B cell (primary cell): Measurements from ENCODE around the gene TMEM263. TPM values are rescaled to one million over a fixed set of nuclear protein-coding genes. Genes with fewer than 3 reads are reported as not detected.

Experiments
- ATAC-seq: fragments of 200-7000 bp; cut with Tn5 transposase; one replicate; pipeline ENCODE4 v1.10.0; 2021; ENCODE audit warnings: low read depth, mild to moderate bottlenecking, moderate number of reproducible peaks, moderate library complexity
- CTCF ChIA-PET: fragments of 350-600 bp; sonication (Branson Sonifier 250); formaldehyde crosslinking; loops from one replicate; lab custom pipeline; 2021; ENCODE audit warnings: antibody characterized with exemption, inconsistent platforms; lab: Charles Lee
- POLR2A ChIA-PET: fragments of 350-600 bp; sonication (Branson Sonifier 250); formaldehyde crosslinking; loops from one replicate; lab custom pipeline; 2021; ENCODE audit warnings: antibody characterized with exemption; lab: Charles Lee
- DNase-seq: peaks from one replicate; pipeline ENCODE4 v3.0.0; 2013
- H2AFZ ChIP-seq: 2 replicates; pipeline ENCODE4 v1.6.1; 2012; ENCODE audit warnings: mild to moderate bottlenecking, low read depth, low read length; ENCODE audit not compliant: insufficient read depth, poor library complexity, severe bottlenecking
- H3K27ac ChIP-seq, 2 donors: 1 replicate in 1 of 2; 2 replicates in 1 of 2; pipeline ENCODE4 v1.5.1; 2012 to 2013; ENCODE audit warnings: low read length in 2 of 2, mild to moderate bottlenecking in 2 of 2, moderate library complexity in 1 of 2
- H3K27me3 ChIP-seq, 4 experiments: fragments of 200-600 bp in 1 of 4; sonication (generic) in 1 of 4; replicated peaks in 1 of 4; 1 replicate in 2 of 4; 2 replicates in 2 of 4; pipeline versions ENCODE4 v1.6.1 to v1.7.0; 2013 to 2016; ENCODE audit warnings: low read length in 3 of 4, mild to moderate bottlenecking in 2 of 4, mixed read lengths in 1 of 4, moderate library complexity in 1 of 4; ENCODE audit not compliant: insufficient read depth in 4 of 4, control insufficient read depth in 3 of 4; ENCODE audit errors: control extremely low read depth in 1 of 4
- H3K36me3 ChIP-seq, 2 experiments: replicated peaks in 1 of 2; 1 replicate in 1 of 2; 2 replicates in 1 of 2; pipeline versions ENCODE4 v1.6.1 to v1.7.1; 2013; ENCODE audit warnings: low read length in 1 of 2; ENCODE audit not compliant: insufficient read depth in 2 of 2, control insufficient read depth in 1 of 2; ENCODE audit errors: control extremely low read depth in 1 of 2, extremely low read depth in 1 of 2
- H3K4me1 ChIP-seq, 2 donors: fragments of 200-600 bp in 1 of 2; sonication (generic) in 1 of 2; 1 replicate in 1 of 2; 2 replicates in 1 of 2; pipeline versions ENCODE4 v1.5.1 to v1.6.1; 2013 to 2017; ENCODE audit warnings: low read length in 2 of 2; ENCODE audit not compliant: control insufficient read depth in 2 of 2, insufficient read depth in 2 of 2
- H3K4me2 ChIP-seq: replicated peaks from 2 replicates; pipeline ENCODE3; 2012; ENCODE audit warnings: mild to moderate bottlenecking, low read depth, low read length; ENCODE audit not compliant: poor library complexity, severe bottlenecking
- H3K4me3 ChIP-seq, 5 experiments: fragments of 200-600 bp in 1 of 5; sonication (generic) in 1 of 5; 1 replicate in 3 of 5; 2 replicates in 2 of 5; pipeline versions ENCODE4 v1.5.1 to v1.7.0; 2011 to 2016; ENCODE audit warnings: low read length in 4 of 5, mild to moderate bottlenecking in 4 of 5, low read depth in 2 of 5, control low read depth in 1 of 5, moderate library complexity in 1 of 5; ENCODE audit not compliant: insufficient read depth in 1 of 5; ENCODE audit errors: control extremely low read depth in 1 of 5, extremely low read depth in 1 of 5
- H3K79me2 ChIP-seq: fragments of 200-600 bp; sonication (generic); one replicate; pipeline ENCODE4 v1.6.0; 2016; ENCODE audit warnings: low read length; ENCODE audit not compliant: control insufficient read depth, insufficient read depth
- H3K9ac ChIP-seq: fragments of 200-600 bp; sonication (generic); 2 replicates; pipeline ENCODE4 v1.6.1; 2017; ENCODE audit warnings: mild to moderate bottlenecking, low read length, moderate library complexity
- H3K9me3 ChIP-seq, 3 donors: one replicate each; pipeline versions ENCODE4 v1.6.1 to v1.7.1; 2013; ENCODE audit warnings: low read length in 2 of 3; ENCODE audit not compliant: control insufficient read depth in 2 of 3, insufficient read depth in 1 of 3; ENCODE audit errors: control extremely low read depth in 1 of 3
- H4K20me1 ChIP-seq: 2 replicates; pipeline ENCODE4 v1.6.0; 2012; ENCODE audit warnings: mild to moderate bottlenecking, low read length; ENCODE audit not compliant: insufficient read depth, control insufficient read depth, poor library complexity, severe bottlenecking
- H3K27ac Mint-ChIP-seq: one replicate; pipeline ENCODE4 v1.8.0; 2021; ENCODE audit warnings: mixed read lengths
- H3K27me3 Mint-ChIP-seq: one replicate; pipeline ENCODE4 v1.8.0; 2021; ENCODE audit warnings: mixed read lengths
- H3K4me1 Mint-ChIP-seq: one replicate; pipeline ENCODE4 v1.8.0; 2021; ENCODE audit warnings: mixed read lengths
- H3K4me3 Mint-ChIP-seq: one replicate; pipeline ENCODE4 v1.8.0; 2021; ENCODE audit warnings: mixed read lengths
- H3K9me3 Mint-ChIP-seq: one replicate; pipeline ENCODE4 v1.8.0; 2022; ENCODE audit warnings: mixed read lengths; ENCODE audit not compliant: insufficient read depth
- CTCF ChIP-seq: fragments of 200-600 bp; IDR thresholded peaks from one replicate; pipeline ENCODE4 v1.8.0; 2022; ENCODE audit warnings: antibody characterized with exemption, mild to moderate bottlenecking
- EZH2 ChIP-seq: IDR thresholded peaks from 2 replicates; pipeline ENCODE4 v1.6.1; 2012; ENCODE audit warnings: borderline replicate concordance, low read depth, mild to moderate bottlenecking, moderate library complexity, low read length; ENCODE audit not compliant: insufficient read depth, poor library complexity, severe bottlenecking
- WGBS: methylation state at CpG from one replicate; pipeline ENCODE4 v1.1.5; 2013; ENCODE audit warnings: missing lambda C conversion rate; ENCODE audit not compliant: insufficient coverage; 5-methylcytosine and 5-hydroxymethylcytosine counted together
- intact Hi-C: fragments of 100-400 bp; cut with micrococcal nuclease; formaldehyde crosslinking; loops from one replicate; pipeline ENCODE4 v1.10.0; 2022
- polyA plus RNA-seq: library from polyadenylated mRNA; depleted of rRNA; stranded (reverse); fragments of >200 nt; gene quantifications from 2 replicates; pipeline ENCODE4 v1.2.3, GENCODE V29; 2012
- total RNA-seq, 2 donors: library from RNA; stranded (reverse); fragments of 120-200 nt in 1 of 2; gene quantifications; 1 replicate in 1 of 2; 2 replicates in 1 of 2; pipeline versions ENCODE4 v1.2.3 to v1.2.4, GENCODE V29; 2013 to 2022

The TMEM263 gene
- total and polyA plus RNA-seq, 2 donors (not counting 1 experiment from before 2014, with no cell fraction given), result 4.8 to 23.5 TPM

GRCh38 chr12:106956048-106956578, 406 bp downstream of the TMEM263 start:
- Histone ChIP-seq H3K36me3 (peaks cover 0 to 6% of the 10 kb centered on the region in 2 experiments), H3K9ac (peak overlapping the region; percentile 93), H3K4me2 (peak overlapping the region; percentile 92), H3K9me3 (no peaks in the 10 kb centered on the region), H3K4me1 (peaks cover 9 to 12% of the 10 kb centered on the region in 2 donors), H3K4me3 (peak overlapping the region; percentile 67 to 89 (median 88)), H4K20me1 (peaks cover 17% of the 10 kb centered on the region), H3K79me2 (peaks cover 21% of the 10 kb centered on the region), H3K27me3 (no peaks in the 10 kb centered on the region), H2AFZ (peak overlapping the region; percentile 94), H3K27ac (peak overlapping the region; percentile 39 to 57)
- intact Hi-C loops, result loop anchor here (1.0 kb wide), 1 partner anchor 598 kb away; no protein-coding TSS in a partner anchor
- WGBS, result 1% methylated on average over 30 of the region's 34 CpGs
- peak overlapping the region; percentile 93 for H3K27ac Mint-ChIP-seq
- ChIA-PET CTCF (interaction anchor here (0.7 to 1.7 kb wide), 4 partner anchors 16 to 598 kb away, joined by 3 to 8 read pairs (median 4); partner anchors contain the start of gene POLR3B), POLR2A (interaction anchor here (0.6 to 1.4 kb wide), 4 partner anchors 31 to 710 kb away, joined by 3 to 12 read pairs (median 4); partner anchors contain the start of gene MTERF2)
- ATAC-seq, result peak; percentile 22
- peaks cover 20% of the 10 kb centered on the region for H3K4me1 Mint-ChIP-seq
- no peaks in the 10 kb centered on the region for H3K9me3 Mint-ChIP-seq
- no peak for DNase-seq
- peak overlapping the region; percentile 99 for H3K4me3 Mint-ChIP-seq
- H3K27me3 Mint-ChIP-seq, result no peaks in the 10 kb centered on the region
- TF ChIP-seq CTCF (peak; percentile 13), EZH2 (no peak)

- H3K27me3 ChIP-seq, result no peaks in the 10 kb centered on the region
- peaks cover 20% of the 10 kb centered on the region for H3K4me1 Mint-ChIP-seq
- no peak overlapping the region for H3K27ac ChIP-seq
- peaks cover 34% of the 10 kb centered on the region for H3K79me2 ChIP-seq
- peak overlapping the region; percentile 93 for H3K9ac ChIP-seq
- peak overlapping the region; percentile 99 for H3K4me3 Mint-ChIP-seq
- peak overlapping the region; percentile 94 for H2AFZ ChIP-seq
- WGBS, result no CpG with 5 or more reads among the region's 1 CpG
- DNase-seq (no peak), ATAC-seq (no peak)
- CTCF ChIA-PET, result no interaction called here
- no peaks in the 10 kb centered on the region for H3K27me3 Mint-ChIP-seq
- TF ChIP-seq EZH2 (no peak), CTCF (no peak)
- intact Hi-C loops, result no loop called here
- peak overlapping the region; percentile 92 for H3K4me2 ChIP-seq
- POLR2A ChIA-PET, result no interaction called here
- H4K20me1 ChIP-seq, result peaks cover 17% of the 10 kb centered on the region
- H3K27ac Mint-ChIP-seq, result peak overlapping the region; percentile 93
- no peaks in the 10 kb centered on the region for H3K9me3 Mint-ChIP-seq
- peak overlapping the region; percentile 67 to 89 (median 88) for H3K4me3 ChIP-seq
- peaks cover 0 to 6% of the 10 kb centered on the region in 2 experiments for H3K36me3 ChIP-seq
- peaks cover 9 to 12% of the 10 kb centered on the region in 2 donors for H3K4me1 ChIP-seq
- no peaks in the 10 kb centered on the region for H3K9me3 ChIP-seq
Observed at GRCh38 chr12:106957583-106957982, 1.9 kb downstream of the TMEM263 start.
